ENCODE results near the gene STK32B.

Gene STK32B

GRCh38 chr4:5361968-5362367, 310.7 kb downstream of the STK32B start:
- DNase-seq (ENCODE audit: low spot score): no peak

GRCh38 chr4:5364406-5364805, 313.1 kb downstream of the STK32B start:
- DNase-seq (ENCODE audit: low spot score): no peak

- DNase-seq (ENCODE audit: low spot score): no peak
These were observed 314.1 kb downstream of the STK32B start for GRCh38 chr4:5365071-5366008.

GRCh38 chr4:5366009-5366386, 314.7 kb downstream of the STK32B start:
- no peak for DNase-seq (ENCODE audit: low spot score)

- no peak for DNase-seq (ENCODE audit: low spot score)
These were observed 315.1 kb downstream of the STK32B start for GRCh38 chr4:5366421-5366820.

- DNase-seq (ENCODE audit: low spot score): no peak
These were observed 317.1 kb downstream of the STK32B start for GRCh38 chr4:5368426-5368825.

- DNase-seq (ENCODE audit: low spot score): no peak
These were observed 319.0 kb downstream of the STK32B start for GRCh38 chr4:5370286-5370685.

GRCh38 chr4:5371415-5372190, 320.3 kb downstream of the STK32B start:
- no peak for DNase-seq (ENCODE audit: low spot score)

- DNase-seq (ENCODE audit: low spot score): no peak
These were observed 320.9 kb downstream of the STK32B start for GRCh38 chr4:5372198-5372597.

GRCh38 chr4:5373327-5373726, 322.0 kb downstream of the STK32B start:
- no peak for DNase-seq (ENCODE audit: low spot score)

- no peak for DNase-seq (ENCODE audit: low spot score)
These were observed 323.3 kb downstream of the STK32B start for GRCh38 chr4:5374592-5374991.

- DNase-seq (ENCODE audit: low spot score): no peak
These were observed 323.7 kb downstream of the STK32B start for GRCh38 chr4:5374994-5375393.

GRCh38 chr4:5376015-5376414, 324.7 kb downstream of the STK32B start:
- no peak for DNase-seq (ENCODE audit: low spot score)

- DNase-seq (ENCODE audit: low spot score): no peak
These were observed 326.7 kb downstream of the STK32B start for GRCh38 chr4:5378002-5378401.

- no peak for DNase-seq (ENCODE audit: low spot score)
These were observed 328.6 kb downstream of the STK32B start for GRCh38 chr4:5379895-5380294.

- DNase-seq (ENCODE audit: low spot score): no peak
These were observed 330.7 kb downstream of the STK32B start for GRCh38 chr4:5381961-5382441.

- no peak for DNase-seq (ENCODE audit: low spot score)
These were observed 332.1 kb downstream of the STK32B start for GRCh38 chr4:5383191-5383980.

- no peak for DNase-seq (ENCODE audit: low spot score)
These were observed 334.5 kb downstream of the STK32B start for GRCh38 chr4:5385741-5386311.

- no peak for DNase-seq (ENCODE audit: low spot score)
These were observed 335.6 kb downstream of the STK32B start for GRCh38 chr4:5386921-5387320.

GRCh38 chr4:5387457-5387856, 336.2 kb downstream of the STK32B start:
- DNase-seq (ENCODE audit: low spot score): no peak

- no peak for DNase-seq (ENCODE audit: low spot score)
These were observed 338.6 kb downstream of the STK32B start for GRCh38 chr4:5389756-5390310.

Measured in globus pallidus (tissue), 1 donor.